Measurements from ENCODE around the gene MED25.

The MED25 gene

DNA sequence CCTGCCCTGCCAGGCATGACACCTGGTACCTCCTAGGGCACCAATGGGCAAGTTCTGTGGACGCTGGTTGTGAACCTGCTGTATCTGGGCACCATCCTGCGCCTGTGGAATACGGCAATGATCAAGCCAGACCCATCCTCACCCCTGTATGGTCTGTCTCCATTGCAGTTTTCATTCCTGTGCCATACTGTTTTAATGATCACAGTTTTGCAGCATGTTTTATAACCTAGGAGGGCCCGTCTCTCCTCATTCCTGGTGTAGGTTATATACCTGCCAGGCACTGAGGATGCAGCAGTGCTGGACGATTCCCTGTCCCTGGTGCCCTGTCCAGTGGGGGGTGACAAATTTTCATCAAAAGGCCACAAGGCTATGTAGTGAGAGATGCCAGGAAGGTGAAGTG, 65.0 kb downstream of the MED25 start:
- TF ChIP-seq CEBPB (IDR thresholded peaks at IDR 0.05) = no peak
- no peak for TF ChIP-seq EGR1 (IDR thresholded peaks at IDR 0.05)
- no peak for TF ChIP-seq ZBTB7A (IDR thresholded peaks at IDR 0.05; ENCODE audit: low read depth)
- TF ChIP-seq FOXM1 (IDR thresholded peaks at IDR 0.05; ENCODE audit: borderline replicate concordance, low read depth) = no peak
- TF ChIP-seq TAF1 (IDR thresholded peaks at IDR 0.05; ENCODE audit: low read depth) = no peak
- no peak for TF ChIP-seq TCF12 (IDR thresholded peaks at IDR 0.05; ENCODE audit: low read depth)
- TF ChIP-seq RAD21 (IDR thresholded peaks at IDR 0.05; ENCODE audit: low read depth) = no peak
- no peak for TF ChIP-seq CREB1 (IDR thresholded peaks at IDR 0.05; ENCODE audit: low read depth)
- TF ChIP-seq EP300 (IDR thresholded peaks at IDR 0.05; ENCODE audit: borderline replicate concordance) = no peak
- no peak for TF ChIP-seq NFIC (IDR thresholded peaks at IDR 0.05)
- TF ChIP-seq, protein P1, sequence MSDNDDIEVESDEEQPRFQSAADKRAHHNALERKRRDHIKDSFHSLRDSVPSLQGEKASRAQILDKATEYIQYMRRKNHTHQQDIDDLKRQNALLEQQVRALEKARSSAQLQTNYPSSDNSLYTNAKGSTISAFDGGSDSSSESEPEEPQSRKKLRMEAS (IDR thresholded peaks at IDR 0.05) = no peak
- TF ChIP-seq USF1 (IDR thresholded peaks at IDR 0.05) = no peak
- no peak for TF ChIP-seq YY1 (IDR thresholded peaks at IDR 0.05; ENCODE audit: low read depth)
- no peak for TF ChIP-seq REST (IDR thresholded peaks at IDR 0.05; ENCODE audit: low read depth)
- TF ChIP-seq TEAD4 (IDR thresholded peaks at IDR 0.05) = no peak

DNA sequence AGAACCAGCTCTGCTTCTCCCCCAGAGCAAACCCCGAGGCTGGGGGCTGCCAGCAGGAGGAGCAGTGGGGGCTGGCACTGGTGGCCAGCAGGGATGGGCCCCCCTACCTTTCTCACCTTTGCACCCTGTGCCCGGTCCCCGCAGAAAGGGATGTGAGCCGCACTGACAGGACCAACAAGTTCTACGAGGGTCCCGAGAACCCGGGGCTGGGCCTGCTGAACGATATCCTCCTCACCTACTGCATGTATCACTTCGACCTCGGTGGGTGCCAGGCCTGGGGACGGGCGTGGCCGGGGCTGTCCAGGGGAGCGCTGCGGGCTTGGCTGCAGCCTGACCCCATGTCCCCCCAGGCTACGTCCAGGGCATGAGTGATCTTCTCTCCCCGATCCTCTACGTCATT, 66.0 kb downstream of the MED25 start:
- no peak for TF ChIP-seq RAD21 (IDR thresholded peaks at IDR 0.05; ENCODE audit: low read depth)

DNA sequence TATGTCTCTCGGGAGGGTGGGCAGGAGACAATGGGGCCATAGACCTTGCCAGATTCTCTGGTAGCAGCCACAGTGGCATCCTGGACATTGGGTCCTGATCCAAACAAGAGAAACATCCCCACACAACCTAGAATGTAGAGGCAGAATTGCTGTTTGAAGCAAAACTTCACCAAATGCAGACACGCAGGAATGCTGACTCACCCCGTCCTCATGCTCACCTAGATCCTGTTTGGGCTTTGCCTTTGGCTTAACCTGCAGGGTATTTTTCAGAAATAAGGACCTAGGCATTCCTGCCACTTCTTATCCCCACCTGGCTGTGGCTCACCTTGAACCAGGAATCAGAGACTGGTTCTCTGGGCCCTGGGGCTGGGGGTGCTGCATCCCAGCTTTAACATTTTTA, 66.7 kb downstream of the MED25 start:
- TF ChIP-seq USF1 (IDR thresholded peaks at IDR 0.05) = no peak
- no peak for TF ChIP-seq NFIC (IDR thresholded peaks at IDR 0.05)
- no peak for TF ChIP-seq EP300 (IDR thresholded peaks at IDR 0.05; ENCODE audit: borderline replicate concordance)
- TF ChIP-seq CEBPB (IDR thresholded peaks at IDR 0.05) = no peak
- TF ChIP-seq CREB1 (IDR thresholded peaks at IDR 0.05; ENCODE audit: low read depth) = no peak
- TF ChIP-seq REST (IDR thresholded peaks at IDR 0.05; ENCODE audit: low read depth) = no peak
- no peak for TF ChIP-seq RAD21 (IDR thresholded peaks at IDR 0.05; ENCODE audit: low read depth)
- TF ChIP-seq, protein P1 (IDR thresholded peaks at IDR 0.05) = no peak

Data from Ishikawa (cell line).